HG03280 (cell line): Measurements from ENCODE around the gene XYLT1.

Experiments used
- ATAC-seq: cut with Tn5 transposase; IDR thresholded peaks from one replicate; pipeline ENCODE4 v1.9.1; 2021; ENCODE audit warnings: mild to moderate bottlenecking, moderate library complexity; ENCODE audit not compliant: unreplicated experiment

The XYLT1 gene

DNA sequence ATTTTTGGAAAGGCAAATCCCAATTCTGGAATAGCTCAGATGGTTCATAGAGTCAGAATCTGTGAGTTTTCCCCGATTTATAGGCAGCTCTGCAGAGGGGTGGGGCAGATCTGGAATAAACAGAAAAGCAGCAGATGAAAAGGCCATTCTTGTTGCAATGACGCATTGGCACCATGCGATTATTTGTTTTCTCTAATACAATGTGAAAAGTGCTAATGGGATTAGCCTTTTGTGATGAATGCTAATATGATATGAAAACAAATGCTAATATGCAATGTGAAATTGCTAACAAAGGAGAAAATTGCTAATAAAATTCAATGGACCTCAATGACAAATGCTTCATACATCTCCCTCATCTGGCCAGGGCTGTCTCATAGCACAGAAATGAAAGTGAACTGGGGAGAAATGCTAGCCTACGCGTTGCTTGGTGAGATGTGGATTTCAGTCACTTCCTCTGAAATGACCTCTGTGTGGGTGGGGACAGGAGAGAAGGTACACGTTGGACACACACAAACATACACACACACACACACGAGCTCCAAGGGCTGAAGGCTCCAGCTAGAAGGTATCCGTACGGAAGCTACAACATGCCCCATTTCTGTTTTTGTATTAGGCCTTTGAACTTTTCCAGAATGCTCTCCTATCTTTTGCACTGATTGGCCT lies 394.5 kb downstream of the XYLT1 start:
- no peak for ATAC-seq

GRCh38 chr16:17072104-17072503 lies 398.7 kb downstream of the XYLT1 start:
- ATAC-seq, result no peak

- ATAC-seq, result peak; percentile 79
These were observed 399.7 kb downstream of the XYLT1 start for GRCh38 chr16:17070882-17071592.

- no peak for ATAC-seq
These were observed 401.1 kb downstream of the XYLT1 start for GRCh38 chr16:17069681-17070080.

DNA sequence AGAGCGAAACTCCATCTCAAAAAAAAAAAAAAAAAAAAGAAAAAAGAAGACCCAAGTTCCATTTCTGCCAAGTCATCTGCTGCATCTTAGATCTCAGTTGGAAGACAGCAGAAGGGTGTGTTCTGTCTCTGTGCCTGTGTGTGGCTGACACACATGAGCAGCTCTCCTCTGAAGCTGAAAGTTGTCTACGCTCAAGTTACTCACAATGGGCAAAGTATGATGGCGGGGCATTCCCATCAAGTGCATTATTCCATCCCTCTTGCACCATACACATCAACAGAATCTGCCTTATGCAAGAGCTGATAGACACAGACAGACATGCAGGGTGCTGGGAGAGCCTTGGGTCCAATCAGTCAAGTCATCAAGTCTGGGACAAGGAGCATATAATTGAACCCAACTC lies 402.2 kb downstream of the XYLT1 start:
- no peak for ATAC-seq

DNA sequence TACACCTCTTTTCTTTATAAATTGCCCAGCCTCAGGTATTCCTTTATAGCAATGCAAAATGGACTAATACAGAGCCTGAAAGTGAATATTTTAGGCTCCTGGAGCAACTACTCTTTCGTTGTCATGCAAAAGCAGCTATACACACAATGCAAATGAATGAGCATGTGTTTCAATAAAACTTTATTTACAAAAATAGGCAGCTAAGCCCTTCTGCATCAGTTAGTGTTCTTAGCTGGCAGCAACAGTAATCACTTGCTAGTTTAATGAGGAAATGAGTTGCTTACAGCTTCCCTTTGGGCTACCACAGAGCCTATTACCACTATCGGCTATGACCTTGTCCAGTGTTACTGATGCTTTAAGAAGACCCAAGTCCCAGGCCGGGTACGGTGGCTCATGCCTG lies 402.9 kb downstream of the XYLT1 start:
- no peak for ATAC-seq

DNA sequence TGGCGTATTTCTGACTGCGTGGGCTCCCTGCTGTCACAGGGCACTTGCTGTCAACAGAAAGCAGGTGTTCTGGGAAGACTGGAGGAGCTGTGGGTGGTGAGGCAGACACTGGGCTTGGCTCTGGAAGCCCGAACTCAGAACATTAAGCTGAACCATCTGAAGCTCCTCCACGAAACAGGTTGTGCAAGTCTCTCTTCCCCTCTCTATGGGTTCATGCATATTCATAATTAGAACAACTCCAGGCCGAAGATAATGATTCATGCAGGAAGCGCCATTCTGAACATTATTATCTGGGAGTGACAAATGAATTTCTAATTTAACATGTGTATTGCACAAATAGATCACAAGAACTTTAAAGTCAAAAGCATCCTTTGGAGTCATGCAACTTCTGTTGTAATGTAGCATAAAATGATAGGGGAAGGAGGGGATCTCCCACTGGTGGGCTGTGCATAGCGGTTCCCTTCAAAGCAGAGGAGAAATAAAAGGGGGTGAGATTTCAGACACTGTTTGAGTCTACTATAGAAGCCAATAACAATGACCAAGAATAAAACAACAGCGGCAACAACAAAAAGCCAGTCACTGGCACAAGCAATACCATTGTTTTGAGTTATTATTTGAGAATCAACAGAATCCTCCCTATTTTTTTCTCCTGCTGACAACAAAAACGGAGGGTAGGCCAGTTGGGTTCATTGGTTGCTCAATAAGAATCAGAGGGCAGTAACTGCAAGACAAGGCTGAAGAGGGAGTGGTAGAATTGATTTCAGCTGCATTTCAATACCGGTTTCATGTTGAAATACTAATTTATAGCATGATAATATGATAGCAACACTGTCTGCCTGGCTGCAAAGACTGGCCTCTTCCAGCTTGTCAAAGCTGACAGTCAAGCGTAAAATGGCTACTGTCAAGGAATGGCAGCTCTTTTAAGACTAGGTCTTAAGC lies 407.3 kb downstream of the XYLT1 start:
- ATAC-seq, result no peak

GRCh38 chr16:17062676-17063075 lies 408.1 kb downstream of the XYLT1 start:
- no peak for ATAC-seq

DNA sequence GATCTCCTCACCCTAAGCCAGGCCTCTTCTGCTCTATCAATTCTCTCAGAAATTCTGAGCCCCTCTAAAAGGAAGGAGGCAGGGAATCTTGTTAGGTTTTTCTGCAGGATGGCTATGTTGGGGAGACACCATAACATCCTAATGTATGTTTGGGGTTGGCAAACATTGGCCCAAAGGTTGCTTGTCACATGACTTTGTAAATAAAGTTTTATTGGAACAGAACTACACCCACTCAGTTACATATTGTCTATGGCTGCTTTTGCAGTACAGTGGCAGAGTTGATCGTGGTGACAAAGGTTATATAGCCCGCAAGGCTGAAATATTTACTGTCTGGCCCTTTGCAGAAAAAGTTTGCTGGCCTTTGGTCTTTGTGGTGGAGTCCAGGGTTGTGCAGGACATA lies 409.4 kb downstream of the XYLT1 start:
- ATAC-seq, result no peak

GRCh38 chr16:17058471-17058870 lies 412.3 kb downstream of the XYLT1 start:
- ATAC-seq, result no peak

- ATAC-seq, result no peak
These were observed 414.1 kb downstream of the XYLT1 start for GRCh38 chr16:17056666-17057065.

- ATAC-seq, result no peak
These were observed 417.1 kb downstream of the XYLT1 start for GRCh38 chr16:17053536-17054160.
